Left ventricle myocardium inferior (tissue), 1 donor: ENCODE data around the gene ALDH1L1. TPM values are rescaled to one million over a fixed set of nuclear protein-coding genes. Genes with fewer than 3 reads are reported as not detected.
"Not testable (repeated sequence)": the region's sequence is repeated elsewhere in the genome, so short reads cannot be mapped to it uniquely, and the experiment has no call there.

ENCODE experiments used
- DNase-seq: peaks from one replicate; pipeline ENCODE4 v3.0.0-alpha.2; 2020
- H3K27ac ChIP-seq: fragments of 200-600 bp; replicated peaks from 2 replicates; pipeline ENCODE4 v1.8.0; 2021
- H3K27me3 ChIP-seq: fragments of 200-600 bp; 2 replicates; pipeline ENCODE4 v1.8.0; 2021; ENCODE audit warnings: low read depth
- H3K36me3 ChIP-seq: fragments of 200-600 bp; 2 replicates; pipeline ENCODE4 v1.8.0; 2021
- H3K4me1 ChIP-seq: fragments of 200-600 bp; 2 replicates; pipeline ENCODE4 v1.8.0; 2021
- H3K4me3 ChIP-seq: fragments of 200-600 bp; 2 replicates; pipeline ENCODE4 v1.8.0; 2021; ENCODE audit warnings: mild to moderate bottlenecking, moderate library complexity
- H3K9me3 ChIP-seq: fragments of 200-600 bp; replicated peaks from 2 replicates; pipeline ENCODE4 v1.8.0; 2021
- CTCF ChIP-seq: fragments of 200-600 bp; IDR thresholded peaks from 2 replicates; pipeline ENCODE4 v1.8.0; 2021; ENCODE audit warnings: antibody characterized with exemption, mild to moderate bottlenecking, borderline replicate concordance
- intact Hi-C: fragments of 100-400 bp; cut with micrococcal nuclease; formaldehyde crosslinking; loops from one replicate; pipeline ENCODE4 v1.11.0; 2022
- total RNA-seq: library from RNA; stranded (reverse); fragmentation: NEBNext Ultra II Directional; extraction: Animal tissue kit (Norgen Biotek cat#: 25700); gene quantifications from one replicate; pipeline ENCODE4 v1.2.1, GENCODE V29; 2021
- donor health status: DM: no; HTN: yes; CAD: no; lungs with severe emphysema.

Gene ALDH1L1
- total RNA-seq, 1 donor from 2014 or later, result 24.3 TPM

GRCh38 chr3:126101521-126101982 is 78.8 kb downstream of the ALDH1L1 start:
- no peak for DNase-seq
- H3K27me3 ChIP-seq, result no peaks in the 10 kb centered on the region
- no peak overlapping the region for H3K4me3 ChIP-seq
- peak overlapping the region; percentile 63 for H3K27ac ChIP-seq
- peaks cover 9% of the 10 kb centered on the region for H3K9me3 ChIP-seq
- no peak for TF ChIP-seq CTCF
- intact Hi-C loops, result no loop called here
- H3K36me3 ChIP-seq, result no peaks in the 10 kb centered on the region
- H3K4me1 ChIP-seq, result peaks cover 33% of the 10 kb centered on the region

GRCh38 chr3:126100634-126101301 is 79.6 kb downstream of the ALDH1L1 start:
- peak overlapping the region; percentile 40 for H3K27ac ChIP-seq
- peaks cover 17% of the 10 kb centered on the region for H3K9me3 ChIP-seq
- H3K4me3 ChIP-seq, result no peak overlapping the region
- no peaks in the 10 kb centered on the region for H3K36me3 ChIP-seq
- H3K4me1 ChIP-seq, result peaks cover 33% of the 10 kb centered on the region
- TF ChIP-seq CTCF, result no peak
- intact Hi-C loops, result no loop called here
- no peak for DNase-seq
- H3K27me3 ChIP-seq, result no peaks in the 10 kb centered on the region

GRCh38 chr3:126100269-126100633 is 80.1 kb downstream of the ALDH1L1 start:
- H3K4me3 ChIP-seq, result no peak overlapping the region
- H3K4me1 ChIP-seq, result peaks cover 33% of the 10 kb centered on the region
- H3K9me3 ChIP-seq, result peaks cover 20% of the 10 kb centered on the region
- no peaks in the 10 kb centered on the region for H3K27me3 ChIP-seq
- DNase-seq, result no peak
- intact Hi-C loops, result no loop called here
- no peaks in the 10 kb centered on the region for H3K36me3 ChIP-seq
- H3K27ac ChIP-seq, result peak overlapping the region; percentile 40
- TF ChIP-seq CTCF, result no peak

GRCh38 chr3:126098391-126098858 is 82.0 kb downstream of the ALDH1L1 start:
- no peak overlapping the region for H3K27ac ChIP-seq
- H3K4me1 ChIP-seq, result peaks cover 33% of the 10 kb centered on the region

GRCh38 chr3:126097801-126098200 is 82.6 kb downstream of the ALDH1L1 start:
- peaks cover 20% of the 10 kb centered on the region for H3K9me3 ChIP-seq
- H3K4me1 ChIP-seq, result peaks cover 27% of the 10 kb centered on the region
- DNase-seq, result no peak
- TF ChIP-seq CTCF, result no peak
- no peak overlapping the region for H3K4me3 ChIP-seq
- H3K27ac ChIP-seq, result no peak overlapping the region
- no peaks in the 10 kb centered on the region for H3K36me3 ChIP-seq
- intact Hi-C loops, result no loop called here
- H3K27me3 ChIP-seq, result no peaks in the 10 kb centered on the region

More at GRCh38 chr3:126098391-126098858, 82.0 kb downstream of the ALDH1L1 start:
- H3K4me3 ChIP-seq, result no peak overlapping the region
- no peak for DNase-seq
- H3K9me3 ChIP-seq, result peaks cover 20% of the 10 kb centered on the region
- H3K36me3 ChIP-seq, result no peaks in the 10 kb centered on the region
- intact Hi-C loops, result no loop called here
- no peak for TF ChIP-seq CTCF
- no peaks in the 10 kb centered on the region for H3K27me3 ChIP-seq

GRCh38 chr3:126096274-126096673 is 84.1 kb downstream of the ALDH1L1 start:
- H3K36me3 ChIP-seq, intact Hi-C loops, H3K27ac ChIP-seq, DNase-seq, H3K4me3 ChIP-seq, H3K27me3 ChIP-seq: not testable (repeated sequence)
- Histone ChIP-seq H3K9me3 (peaks cover 27% of the 10 kb centered on the region), H3K4me1 (peaks cover 12% of the 10 kb centered on the region)

GRCh38 chr3:126092128-126092527 is 88.3 kb downstream of the ALDH1L1 start:
- H3K4me1 ChIP-seq, intact Hi-C loops, H3K27me3 ChIP-seq, H3K36me3 ChIP-seq, H3K4me3 ChIP-seq, DNase-seq, H3K27ac ChIP-seq: not testable (repeated sequence)
- H3K9me3 ChIP-seq, result peaks cover 24% of the 10 kb centered on the region
